Tibial artery (tissue), 4 donors: ENCODE measurements around the gene ASPG.

Experiments
- DNase-seq, 2 donors: peaks; one replicate each; pipeline ENCODE4 v3.0.0-alpha.2; 2019
- H3K27ac ChIP-seq, 2 donors: fragments of 200-600 bp; sonication (generic) in 1 of 2; 1 replicate in 1 of 2; 2 replicates in 1 of 2; pipeline ENCODE4 v1.5.1; 2018 to 2019; ENCODE audit warnings: mild to moderate bottlenecking in 1 of 2
- H3K27me3 ChIP-seq, 2 donors: fragments of 200-600 bp; sonication (generic) in 1 of 2; one replicate each; pipeline versions ENCODE4 v1.5.1 to v1.6.0; 2016 to 2019
- H3K36me3 ChIP-seq, 3 donors: fragments of 200-600 bp; sonication (generic) in 2 of 3; one replicate each; pipeline ENCODE4 v1.5.1; 2016 to 2019; ENCODE audit warnings: mild to moderate bottlenecking in 2 of 3
- H3K4me1 ChIP-seq, 4 donors: fragments of 200-600 bp; sonication (generic) in 2 of 4; 1 replicate in 3 of 4; 2 replicates in 1 of 4; pipeline ENCODE4 v1.5.1; 2016 to 2019
- H3K4me3 ChIP-seq, 2 donors: fragments of 200-600 bp; sonication (generic) in 1 of 2; 1 replicate in 1 of 2; 2 replicates in 1 of 2; pipeline ENCODE4 v1.5.1; 2018 to 2019; ENCODE audit warnings: mild to moderate bottlenecking in 2 of 2
- H3K9me3 ChIP-seq, 3 donors: fragments of 200-600 bp; sonication (generic) in 1 of 3; one replicate each; pipeline ENCODE4 v1.5.1; 2016 to 2019
- intact Hi-C: fragments of 100-400 bp; cut with DNase I; formaldehyde crosslinking; loops from one replicate; pipeline ENCODE4 v1.15.0; 2023; ENCODE audit warnings: low total_unique reads
- TF ChIP-seq, protein P1 (sequence below), 2 experiments: fragments of 200-600 bp in 1 of 2; fragments of 450-650 bp in 1 of 2; IDR thresholded peaks; one replicate each; pipeline ENCODE4 v1.5.1; 2017 to 2019; ENCODE audit warnings: antibody characterized with exemption in 2 of 2, mild to moderate bottlenecking in 1 of 2, moderate library complexity in 1 of 2

ASPG gene

DNA sequence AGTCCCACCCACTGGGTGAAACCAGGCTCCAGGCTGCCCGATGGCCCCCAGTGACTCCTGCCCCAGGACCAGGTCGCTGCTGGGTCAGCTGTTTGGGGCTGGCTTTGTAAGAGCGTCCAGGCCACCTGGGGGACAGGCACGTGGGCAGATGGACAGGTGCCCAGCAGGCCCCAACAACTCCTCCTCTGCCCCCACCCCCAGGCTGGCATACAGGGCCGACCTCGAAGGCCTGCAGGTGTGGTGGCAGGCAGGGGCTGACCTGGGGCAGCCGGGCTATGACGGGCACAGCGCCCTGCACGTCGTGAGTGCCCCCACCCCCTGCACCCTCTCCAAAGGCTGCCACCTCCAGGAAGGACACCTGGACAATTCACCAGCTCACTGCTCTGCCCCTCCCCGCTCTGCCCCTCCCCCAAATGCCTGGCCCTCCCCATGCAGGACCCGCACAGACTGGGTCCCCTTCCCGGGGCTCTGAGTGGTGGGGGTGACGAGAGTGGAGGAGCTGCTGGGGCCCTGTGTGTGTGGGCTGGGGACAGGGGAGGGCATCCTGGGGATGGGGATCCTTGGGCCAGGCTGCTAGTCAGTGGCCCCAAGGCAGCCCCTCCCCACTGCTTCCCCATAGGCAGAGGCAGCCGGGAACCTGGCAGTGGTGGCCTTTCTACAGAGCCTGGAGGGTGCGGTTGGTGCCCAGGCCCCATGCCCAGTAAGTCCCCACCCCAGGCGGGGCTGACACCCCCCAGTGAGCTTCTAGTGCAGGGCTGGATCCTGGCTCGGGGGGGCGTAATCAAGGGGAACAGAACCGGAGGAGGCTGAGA is 26.0 kb downstream of the ASPG start:
- Histone ChIP-seq H3K27me3 (peaks cover 0 to 77% of the 10 kb centered on the region in 2 donors), H3K36me3 (no peaks in the 10 kb centered on the region), H3K27ac (no peak overlapping the region), H3K9me3 (no peaks in the 10 kb centered on the region), H3K4me1 (peaks cover 0 to 6% (median 3%) of the 10 kb centered on the region in 4 donors), H3K4me3 (no peak overlapping the region)
- peak in 1 of 2 donors; percentile 60 for DNase-seq
- TF ChIP-seq, protein P1, sequence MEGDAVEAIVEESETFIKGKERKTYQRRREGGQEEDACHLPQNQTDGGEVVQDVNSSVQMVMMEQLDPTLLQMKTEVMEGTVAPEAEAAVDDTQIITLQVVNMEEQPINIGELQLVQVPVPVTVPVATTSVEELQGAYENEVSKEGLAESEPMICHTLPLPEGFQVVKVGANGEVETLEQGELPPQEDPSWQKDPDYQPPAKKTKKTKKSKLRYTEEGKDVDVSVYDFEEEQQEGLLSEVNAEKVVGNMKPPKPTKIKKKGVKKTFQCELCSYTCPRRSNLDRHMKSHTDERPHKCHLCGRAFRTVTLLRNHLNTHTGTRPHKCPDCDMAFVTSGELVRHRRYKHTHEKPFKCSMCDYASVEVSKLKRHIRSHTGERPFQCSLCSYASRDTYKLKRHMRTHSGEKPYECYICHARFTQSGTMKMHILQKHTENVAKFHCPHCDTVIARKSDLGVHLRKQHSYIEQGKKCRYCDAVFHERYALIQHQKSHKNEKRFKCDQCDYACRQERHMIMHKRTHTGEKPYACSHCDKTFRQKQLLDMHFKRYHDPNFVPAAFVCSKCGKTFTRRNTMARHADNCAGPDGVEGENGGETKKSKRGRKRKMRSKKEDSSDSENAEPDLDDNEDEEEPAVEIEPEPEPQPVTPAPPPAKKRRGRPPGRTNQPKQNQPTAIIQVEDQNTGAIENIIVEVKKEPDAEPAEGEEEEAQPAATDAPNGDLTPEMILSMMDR (IDR thresholded peaks at IDR 0.05), result no peak
- intact Hi-C loops, result no loop called here

GRCh38 chr14:104112113-104112505 is 26.6 kb downstream of the ASPG start:
- peaks cover 0 to 12% (median 9%) of the 10 kb centered on the region in 4 donors for H3K4me1 ChIP-seq
- DNase-seq, result peak in 1 of 2 donors; percentile 25
- intact Hi-C loops, result no loop called here

DNA sequence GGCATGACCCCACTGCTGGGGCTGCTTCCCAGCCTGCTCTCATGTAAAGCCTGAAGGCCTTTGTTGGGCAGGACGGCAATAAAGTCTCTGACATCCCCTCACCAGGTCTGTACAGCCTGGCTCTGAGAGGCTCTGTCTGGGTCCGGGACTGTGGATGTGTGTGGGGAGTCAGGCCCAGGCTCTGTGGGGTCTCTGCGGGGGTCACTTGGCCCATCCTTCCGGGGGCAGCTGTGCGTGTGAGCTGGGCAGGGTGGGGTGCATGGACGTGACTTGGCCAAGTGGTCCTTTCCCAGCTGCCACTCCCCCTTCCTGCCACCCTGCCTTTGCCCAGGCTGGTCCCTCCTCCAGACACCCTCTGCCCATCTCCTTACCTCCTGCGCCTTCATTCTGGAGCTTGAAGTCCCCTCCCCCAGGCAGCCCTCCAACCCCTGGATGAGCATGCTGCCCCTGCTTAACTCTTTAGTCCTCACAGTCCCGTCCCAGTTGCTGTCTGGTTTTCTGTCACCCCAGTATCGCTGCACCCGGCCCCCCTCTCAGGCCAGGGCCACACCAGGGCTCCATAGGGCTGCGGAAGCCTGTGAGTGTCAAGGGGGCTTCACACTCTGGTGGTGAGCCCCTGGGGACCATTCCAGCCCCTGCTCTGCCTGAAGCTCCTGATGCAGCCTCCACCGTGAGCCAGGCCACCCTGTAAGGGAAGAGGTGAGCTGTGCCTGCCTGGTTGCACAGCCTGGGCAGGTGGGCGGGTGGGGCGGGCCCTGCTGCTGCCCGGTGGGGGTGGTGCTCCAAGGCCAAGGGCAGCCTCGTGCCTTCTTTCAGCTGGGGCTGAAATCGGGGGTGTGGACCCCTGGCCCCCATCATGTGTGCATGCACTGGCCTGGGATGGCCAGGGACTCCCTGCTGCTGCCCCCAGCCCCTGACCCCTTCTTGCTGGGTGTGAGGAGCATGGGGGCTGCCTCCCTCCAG is 27.4 kb downstream of the ASPG start:
- H3K27me3 ChIP-seq, result peaks cover 0 to 78% of the 10 kb centered on the region in 2 donors
- TF ChIP-seq, protein P1 (IDR thresholded peaks at IDR 0.05), result no peak

More at GRCh38 chr14:104112113-104112505, 26.6 kb downstream of the ASPG start:
- TF ChIP-seq, protein P1 (IDR thresholded peaks at IDR 0.05), result no peak
- H3K9me3 ChIP-seq, result no peaks in the 10 kb centered on the region
- no peaks in the 10 kb centered on the region for H3K36me3 ChIP-seq
- no peak overlapping the region for H3K27ac ChIP-seq
- H3K4me3 ChIP-seq, result no peak overlapping the region
- H3K27me3 ChIP-seq, result peaks cover 0 to 78% of the 10 kb centered on the region in 2 donors

GRCh38 chr14:104113631-104114420 is 28.3 kb downstream of the ASPG start:
- H3K27me3 ChIP-seq, result peaks cover 0 to 83% of the 10 kb centered on the region in 2 donors
- intact Hi-C loops, result no loop called here

More for the DNA sequence above, 27.4 kb downstream of the ASPG start:
- H3K27ac ChIP-seq, result no peak overlapping the region
- H3K4me1 ChIP-seq, result peaks cover 0 to 19% (median 15%) of the 10 kb centered on the region in 4 donors
- peak in 1 of 2 donors; percentile 51 for DNase-seq
- H3K9me3 ChIP-seq, result no peaks in the 10 kb centered on the region
- intact Hi-C loops, result no loop called here
- no peak overlapping the region for H3K4me3 ChIP-seq
- H3K36me3 ChIP-seq, result no peaks in the 10 kb centered on the region

More at GRCh38 chr14:104113631-104114420, 28.3 kb downstream of the ASPG start:
- peaks cover 0 to 22% (median 15%) of the 10 kb centered on the region in 4 donors for H3K4me1 ChIP-seq
- H3K9me3 ChIP-seq, result no peaks in the 10 kb centered on the region
- TF ChIP-seq, protein P1 (IDR thresholded peaks at IDR 0.05), result no peak
- DNase-seq, result peak in 1 of 2 donors; percentile 55
- H3K36me3 ChIP-seq, result no peaks in the 10 kb centered on the region
- no peak overlapping the region for H3K27ac ChIP-seq
- no peak overlapping the region for H3K4me3 ChIP-seq
